ENCODE results near the gene ING3. TPM values are rescaled to one million over a fixed set of nuclear protein-coding genes. Genes with fewer than 3 reads are reported as not detected.

Gene ING3
- polyA plus RNA-seq, 1 of the 3 experiments (the other 2 are of a cell fraction): 8.3 TPM

DNA sequence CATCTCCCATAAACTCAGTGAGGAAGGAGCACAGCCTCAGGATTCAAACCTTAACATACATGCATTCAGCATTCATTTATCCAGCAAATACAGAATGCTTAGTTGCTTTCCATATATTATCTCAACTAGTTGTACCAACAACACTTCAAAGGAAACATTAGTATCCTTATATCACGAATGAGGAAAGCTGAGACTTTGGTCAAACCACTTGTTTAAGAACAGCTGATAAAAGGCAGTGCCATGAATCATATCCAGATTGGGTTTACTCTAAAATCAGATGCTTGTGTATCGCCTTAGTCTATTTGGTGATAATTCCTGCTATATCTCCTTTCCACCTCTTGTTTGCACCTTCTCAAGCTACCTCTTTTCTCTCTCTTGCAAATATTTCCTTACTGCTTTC lies 36.1 kb downstream of the ING3 start:
- WGBS (ENCODE audit: low lambda C conversion rate): 86% methylated on average over 2 of the region's 2 CpGs

GRCh38 chr7:120987280-120987679 lies 36.7 kb downstream of the ING3 start:
- Histone ChIP-seq H3K9me3 (no peaks in the 10 kb centered on the region), H3K27me3 (ENCODE audit: insufficient read depth) (no peaks in the 10 kb centered on the region), H3F3A (replicated peaks; ENCODE audit: insufficient read depth) (peaks cover 28% of the 10 kb centered on the region), H3K4me1 (ENCODE audit: control insufficient read depth in 1 of 2, insufficient read depth in 2 of 2, low read depth in 1 of 2, low read length in 1 of 2) (peaks cover 6 to 30% of the 10 kb centered on the region in 2 experiments; a peak in 3 of 4 replicates), H3K4me3 (ENCODE audit: low read depth in 2 of 2, low read length in 1 of 2) (peak overlapping the region; percentile 49 to 62; a peak in 2 of 4 replicates), H3K27ac (ENCODE audit: low read depth in 2 of 2, low read length in 1 of 2) (no peak overlapping the region), H2AFZ (ENCODE audit: low read depth) (peak overlapping the region; percentile 86; the same call in 1 of the 2 replicates), H3K9ac (no peak overlapping the region), H3K9me2 (no peaks in the 10 kb centered on the region), H4K20me1 (ENCODE audit: insufficient read depth) (no peaks in the 10 kb centered on the region), H3K36me3 (replicated peaks in 1 of 2; ENCODE audit: control insufficient read depth in 1 of 2, insufficient read depth in 2 of 2, low read length in 1 of 2) (no peaks in the 10 kb centered on the region), H3K79me2 (ENCODE audit: insufficient read depth) (peaks cover 18% of the 10 kb centered on the region), H3K4me2 (peak overlapping the region; percentile 86; the same call in 1 of the 2 replicates)
- TF ChIP-seq YY1 (IDR thresholded peaks at IDR 0.05; ENCODE audit: low read depth) (no peak), ELF1 (IDR thresholded peaks at IDR 0.05) (no peak), EZH2phosphoT487 (IDR thresholded peaks at IDR 0.05; ENCODE audit: borderline replicate concordance, low read depth) (no peak), RCOR1 (IDR thresholded peaks at IDR 0.05; ENCODE audit: low read length) (no peak), MAX (IDR thresholded peaks at IDR 0.05; ENCODE audit: low read depth) (no peak), POLR2AphosphoS5 (IDR thresholded peaks at IDR 0.05; ENCODE audit: low read depth, low read length) (no peak), TEAD4 (IDR thresholded peaks at IDR 0.05; ENCODE audit: borderline replicate concordance, insufficient read depth) (no peak), MEF2A (IDR thresholded peaks at IDR 0.05; ENCODE audit: borderline replicate concordance, low read depth) (no peak)
- TF ChIP-seq, protein P1, sequence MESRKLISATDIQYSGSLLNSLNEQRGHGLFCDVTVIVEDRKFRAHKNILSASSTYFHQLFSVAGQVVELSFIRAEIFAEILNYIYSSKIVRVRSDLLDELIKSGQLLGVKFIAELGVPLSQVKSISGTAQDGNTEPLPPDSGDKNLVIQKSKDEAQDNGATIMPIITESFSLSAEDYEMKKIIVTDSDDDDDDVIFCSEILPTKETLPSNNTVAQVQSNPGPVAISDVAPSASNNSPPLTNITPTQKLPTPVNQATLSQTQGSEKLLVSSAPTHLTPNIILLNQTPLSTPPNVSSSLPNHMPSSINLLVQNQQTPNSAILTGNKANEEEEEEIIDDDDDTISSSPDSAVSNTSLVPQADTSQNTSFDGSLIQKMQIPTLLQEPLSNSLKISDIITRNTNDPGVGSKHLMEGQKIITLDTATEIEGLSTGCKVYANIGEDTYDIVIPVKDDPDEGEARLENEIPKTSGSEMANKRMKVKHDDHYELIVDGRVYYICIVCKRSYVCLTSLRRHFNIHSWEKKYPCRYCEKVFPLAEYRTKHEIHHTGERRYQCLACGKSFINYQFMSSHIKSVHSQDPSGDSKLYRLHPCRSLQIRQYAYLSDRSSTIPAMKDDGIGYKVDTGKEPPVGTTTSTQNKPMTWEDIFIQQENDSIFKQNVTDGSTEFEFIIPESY (IDR thresholded peaks at IDR 0.05; ENCODE audit: borderline replicate concordance, low read depth): no peak
- DNase-seq: no peak
- CTCF ChIA-PET: interaction anchor here (0.6 to 8.9 kb wide), 51 partner anchors 10 to 1007 kb away, joined by 3 to 397 read pairs (median 7); partner anchors contain the start of gene ING3
- under 1% methylated on average over 3 of the region's 3 CpGs for WGBS (ENCODE audit: low lambda C conversion rate)
- POLR2A ChIA-PET: interaction anchor here (2.2 to 3.1 kb wide), 2 partner anchors 37 to 89 kb away, joined by 7 to 11 read pairs; partner anchors contain the start of gene ING3

More for the DNA sequence above, 36.1 kb downstream of the ING3 start:
- no peaks in the 10 kb centered on the region for H3K36me3 ChIP-seq (replicated peaks in 1 of 2; ENCODE audit: control insufficient read depth in 1 of 2, insufficient read depth in 2 of 2, low read length in 1 of 2)
- H3K4me3 ChIP-seq (ENCODE audit: low read depth in 2 of 2, low read length in 1 of 2): no peak overlapping the region
- no peaks in the 10 kb centered on the region for H4K20me1 ChIP-seq (ENCODE audit: insufficient read depth)
- no peak overlapping the region for H2AFZ ChIP-seq (ENCODE audit: low read depth)
- H3K27ac ChIP-seq (ENCODE audit: low read depth in 2 of 2, low read length in 1 of 2): no peak overlapping the region
- POLR2A ChIA-PET: no interaction called here
- no peaks in the 10 kb centered on the region for H3K9me3 ChIP-seq
- H3K79me2 ChIP-seq (ENCODE audit: insufficient read depth): peaks cover 16% of the 10 kb centered on the region
- peaks cover 22% of the 10 kb centered on the region for H3F3A ChIP-seq (replicated peaks; ENCODE audit: insufficient read depth)
- no peak overlapping the region for H3K9ac ChIP-seq
- TF ChIP-seq MAX (IDR thresholded peaks at IDR 0.05; ENCODE audit: low read depth): no peak
- no peak for TF ChIP-seq POLR2AphosphoS5 (IDR thresholded peaks at IDR 0.05; ENCODE audit: low read depth, low read length)
- TF ChIP-seq EZH2phosphoT487 (IDR thresholded peaks at IDR 0.05; ENCODE audit: borderline replicate concordance, low read depth): no peak
- no peak for TF ChIP-seq FOXJ3 (CRISPR knock-in tag; IDR thresholded peaks at IDR 0.05)
- TF ChIP-seq EP300 (IDR thresholded peaks at IDR 0.05; ENCODE audit: borderline replicate concordance in 1 of 2, low read depth in 1 of 2, low read length in 1 of 2): no peak
- no peak for TF ChIP-seq GATA2 (CRISPR knock-in tag; IDR thresholded peaks at IDR 0.05)
- TF ChIP-seq CTCF (IDR thresholded peaks at IDR 0.05): no peak
- TF ChIP-seq, protein P2, sequence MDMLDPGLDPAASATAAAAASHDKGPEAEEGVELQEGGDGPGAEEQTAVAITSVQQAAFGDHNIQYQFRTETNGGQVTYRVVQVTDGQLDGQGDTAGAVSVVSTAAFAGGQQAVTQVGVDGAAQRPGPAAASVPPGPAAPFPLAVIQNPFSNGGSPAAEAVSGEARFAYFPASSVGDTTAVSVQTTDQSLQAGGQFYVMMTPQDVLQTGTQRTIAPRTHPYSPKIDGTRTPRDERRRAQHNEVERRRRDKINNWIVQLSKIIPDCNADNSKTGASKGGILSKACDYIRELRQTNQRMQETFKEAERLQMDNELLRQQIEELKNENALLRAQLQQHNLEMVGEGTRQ (IDR thresholded peaks at IDR 0.05; ENCODE audit: borderline replicate concordance, low read depth, low read length): no peak
- no peak for TF ChIP-seq FOSL2 (IDR thresholded peaks at IDR 0.05; ENCODE audit: borderline replicate concordance, low read depth)
- peaks cover 0 to 24% of the 10 kb centered on the region in 2 experiments; a peak in 2 of 4 replicates for H3K4me1 ChIP-seq (ENCODE audit: control insufficient read depth in 1 of 2, insufficient read depth in 2 of 2, low read depth in 1 of 2, low read length in 1 of 2)
- CTCF ChIA-PET: interaction anchor here (0.9 to 8.9 kb wide), 42 partner anchors 9 to 292 kb away, joined by 3 to 397 read pairs (median 10); partner anchors contain the start of gene ING3
- no peaks in the 10 kb centered on the region for H3K27me3 ChIP-seq (ENCODE audit: insufficient read depth)
- no peaks in the 10 kb centered on the region for H3K9me2 ChIP-seq
- DNase-seq: no peak
- H3K4me2 ChIP-seq: no peak overlapping the region

All from SK-N-SH (cell line).